IPS-11a (cell line): Measurements from ENCODE around the gene IL21R.

Source experiments
- H3K4me3 ChIP-seq: one replicate; pipeline ENCODE4 v1.5.1; 2013; ENCODE audit warnings: low read depth, low read length, control low read depth

Gene IL21R

DNA sequence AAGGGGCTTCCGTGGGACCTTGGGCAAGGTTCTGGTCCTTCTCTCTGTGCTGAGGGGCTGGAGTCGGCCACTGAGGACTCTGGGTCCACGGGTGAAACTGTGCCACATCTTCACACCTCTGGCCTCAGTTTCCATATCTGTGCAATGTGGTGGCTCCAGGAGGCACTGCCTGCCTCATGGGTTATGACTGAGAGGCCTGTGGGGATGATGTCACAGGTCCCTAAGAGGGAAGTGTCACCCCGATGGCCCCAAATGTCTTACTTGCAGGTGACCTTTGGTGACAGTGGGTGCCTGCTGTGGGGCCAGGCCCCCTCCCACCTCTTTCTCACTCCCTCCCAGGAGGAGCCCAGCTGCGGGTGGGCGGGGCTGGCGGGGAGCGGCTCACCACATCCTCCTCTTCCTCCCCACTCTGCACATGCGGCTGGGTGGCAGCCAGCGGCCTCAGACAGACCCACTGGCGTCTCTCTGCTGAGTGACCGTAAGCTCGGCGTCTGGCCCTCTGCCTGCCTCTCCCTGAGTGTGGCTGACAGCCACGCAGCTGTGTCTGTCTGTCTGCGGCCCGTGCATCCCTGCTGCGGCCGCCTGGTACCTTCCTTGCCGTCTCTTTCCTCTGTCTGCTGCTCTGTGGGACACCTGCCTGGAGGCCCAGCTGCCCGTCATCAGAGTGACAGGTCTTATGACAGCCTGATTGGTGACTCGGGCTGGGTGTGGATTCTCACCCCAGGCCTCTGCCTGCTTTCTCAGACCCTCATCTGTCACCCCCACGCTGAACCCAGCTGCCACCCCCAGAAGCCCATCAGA lies at the start of gene IL21R:
IL21R (plus strand) TSS at position 407 of the 801 bp plus-strand sequence. CDS start 27,898 bp downstream, outside the sequence.
- no peak within 1 kb of the TSS for H3K4me3 ChIP-seq

GRCh38 chr16:27353853-27354252 lies 48.1 kb upstream of the IL21R start:
- H3K4me3 ChIP-seq, result no peak overlapping the region

DNA sequence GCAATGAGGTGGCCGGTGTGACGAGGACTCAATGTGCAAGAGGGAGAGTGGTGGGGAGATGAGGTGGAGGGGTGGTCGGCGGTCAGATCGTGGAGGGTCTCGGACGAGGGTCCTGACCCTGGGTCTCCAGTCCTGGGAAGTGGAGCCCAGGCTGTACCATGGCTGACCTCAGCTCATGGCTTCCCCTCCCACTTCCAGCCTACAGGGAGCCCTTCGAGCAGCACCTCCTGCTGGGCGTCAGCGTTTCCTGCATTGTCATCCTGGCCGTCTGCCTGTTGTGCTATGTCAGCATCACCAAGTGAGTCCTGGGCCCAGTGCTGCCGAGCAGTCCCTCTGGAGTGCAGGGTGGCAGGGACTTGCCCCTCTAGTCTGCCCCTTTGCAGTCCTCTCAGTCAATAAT lies 46.4 kb upstream of the IL21R start:
- H3K4me3 ChIP-seq, result no peak overlapping the region

- no peak overlapping the region for H3K4me3 ChIP-seq
These were observed 45.2 kb upstream of the IL21R start for GRCh38 chr16:27356794-27357193.

GRCh38 chr16:27359051-27359450 lies 42.9 kb upstream of the IL21R start:
- H3K4me3 ChIP-seq, result no peak overlapping the region

DNA sequence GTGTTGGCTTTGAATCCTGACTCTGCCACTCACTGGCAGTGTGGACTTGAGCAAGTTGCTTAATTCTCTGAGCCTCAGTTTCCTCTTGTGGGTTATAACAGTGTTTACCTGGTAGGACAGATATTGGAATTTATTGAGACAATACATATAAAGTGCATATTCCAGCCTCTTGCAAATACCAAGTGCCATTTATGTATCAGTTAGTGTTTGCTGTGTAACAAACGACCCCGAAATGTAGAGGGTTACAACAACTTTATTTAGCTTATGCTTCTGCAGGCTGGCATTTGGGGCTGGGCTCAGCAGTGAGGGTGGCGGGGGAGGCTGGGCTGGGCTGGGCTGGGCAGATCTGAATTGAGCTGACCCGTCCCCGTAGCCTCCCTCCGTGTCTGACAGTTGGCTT lies 42.4 kb upstream of the IL21R start:
- no peak overlapping the region for H3K4me3 ChIP-seq

- H3K4me3 ChIP-seq, result no peak overlapping the region
These were observed 40.0 kb upstream of the IL21R start for GRCh38 chr16:27361987-27362386.

GRCh38 chr16:27362570-27363245 lies 39.3 kb upstream of the IL21R start:
- H3K4me3 ChIP-seq, result no peak overlapping the region

DNA sequence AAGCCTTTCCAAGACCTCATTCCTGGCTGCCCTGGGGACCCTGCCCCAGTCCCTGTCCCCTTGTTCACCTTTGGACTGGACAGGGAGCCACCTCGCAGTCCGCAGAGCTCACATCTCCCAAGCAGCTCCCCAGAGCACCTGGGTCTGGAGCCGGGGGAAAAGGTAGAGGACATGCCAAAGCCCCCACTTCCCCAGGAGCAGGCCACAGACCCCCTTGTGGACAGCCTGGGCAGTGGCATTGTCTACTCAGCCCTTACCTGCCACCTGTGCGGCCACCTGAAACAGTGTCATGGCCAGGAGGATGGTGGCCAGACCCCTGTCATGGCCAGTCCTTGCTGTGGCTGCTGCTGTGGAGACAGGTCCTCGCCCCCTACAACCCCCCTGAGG lies 38.7 kb upstream of the IL21R start:
- H3K4me3 ChIP-seq, result no peak overlapping the region

GRCh38 chr16:27363797-27364196 lies 38.2 kb upstream of the IL21R start:
- H3K4me3 ChIP-seq, result no peak overlapping the region

- H3K4me3 ChIP-seq, result no peak overlapping the region
These were observed 37.4 kb upstream of the IL21R start for GRCh38 chr16:27364493-27365141.

- no peak overlapping the region for H3K4me3 ChIP-seq
These were observed 36.6 kb upstream of the IL21R start for GRCh38 chr16:27365142-27366089.

GRCh38 chr16:27366687-27367460 lies 35.1 kb upstream of the IL21R start:
- H3K4me3 ChIP-seq, result no peak overlapping the region

GRCh38 chr16:27367461-27368357 lies 34.3 kb upstream of the IL21R start:
- H3K4me3 ChIP-seq, result no peak overlapping the region

DNA sequence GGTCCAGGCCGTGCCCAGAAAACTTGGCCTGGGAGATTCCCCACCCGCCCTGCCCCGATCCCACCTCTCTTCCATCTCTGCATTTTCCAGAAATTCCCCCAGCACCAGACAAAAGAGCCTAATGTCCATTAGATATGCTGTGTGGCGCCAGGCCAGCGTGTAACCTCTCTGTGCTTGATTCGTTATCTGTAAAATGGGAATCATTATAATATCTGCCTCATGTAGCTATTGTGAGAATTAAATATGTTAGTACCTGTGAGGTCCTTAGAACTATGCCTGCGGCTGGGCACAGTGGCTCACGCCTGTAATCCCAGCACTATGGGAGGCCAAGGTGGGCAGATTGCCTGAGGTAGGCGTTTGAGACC lies 33.6 kb upstream of the IL21R start:
- no peak overlapping the region for H3K4me3 ChIP-seq

DNA sequence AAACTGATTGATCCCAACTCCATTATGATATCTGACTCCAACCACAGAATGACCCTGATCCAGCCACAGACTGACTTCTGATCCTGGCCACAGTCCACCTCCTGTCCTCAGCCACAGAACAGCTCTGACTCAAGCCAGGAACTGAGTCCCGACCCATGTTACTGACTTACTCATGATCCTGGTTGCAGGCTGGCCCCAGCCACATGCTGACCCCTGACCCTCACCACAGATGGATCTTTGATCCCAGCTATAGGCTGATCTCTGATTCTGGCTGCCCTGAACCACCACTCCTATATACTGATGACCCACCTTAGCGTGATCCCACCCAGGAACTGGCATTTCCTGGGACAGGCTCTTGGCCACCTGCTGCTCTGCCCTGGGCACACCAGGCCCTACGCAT lies 32.2 kb upstream of the IL21R start:
- H3K4me3 ChIP-seq, result no peak overlapping the region

DNA sequence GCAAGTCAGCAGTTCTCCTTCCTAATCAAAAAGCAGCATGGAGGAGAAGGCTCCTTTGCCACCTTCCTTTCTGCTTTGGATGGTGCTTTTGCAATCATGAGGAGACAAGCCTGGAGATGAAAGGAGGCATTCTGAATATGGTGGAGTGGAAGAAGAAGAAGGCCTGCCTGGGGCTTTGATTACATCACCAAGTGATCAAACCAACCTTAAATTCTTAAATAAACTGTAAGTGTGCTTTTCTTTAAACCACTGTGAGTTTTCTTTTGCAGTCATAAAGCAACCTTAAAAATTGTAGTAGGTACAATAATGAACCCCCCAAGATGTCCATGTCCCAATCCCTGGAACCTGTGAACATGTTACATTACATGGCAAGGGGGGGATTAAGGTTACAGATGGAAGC lies 31.7 kb upstream of the IL21R start:
- no peak overlapping the region for H3K4me3 ChIP-seq

DNA sequence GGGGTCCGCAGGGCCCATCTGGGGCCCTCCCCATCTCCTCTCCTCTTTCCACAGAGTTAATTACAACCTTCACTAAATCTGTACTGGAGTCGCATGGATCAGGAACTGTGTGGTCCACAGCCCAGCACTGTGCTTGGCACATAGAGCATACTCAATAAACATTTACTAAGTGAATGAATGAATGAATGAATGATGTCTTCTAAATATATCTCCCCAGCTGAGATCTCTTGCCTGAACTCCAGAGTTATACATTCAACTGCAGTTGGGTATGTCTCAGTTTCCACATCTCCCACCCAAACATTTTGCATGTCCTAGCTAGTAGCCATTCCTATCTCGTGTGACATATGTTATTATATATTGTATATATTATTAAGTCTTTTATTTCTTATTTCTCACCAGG lies 28.7 kb upstream of the IL21R start:
- no peak overlapping the region for H3K4me3 ChIP-seq

DNA sequence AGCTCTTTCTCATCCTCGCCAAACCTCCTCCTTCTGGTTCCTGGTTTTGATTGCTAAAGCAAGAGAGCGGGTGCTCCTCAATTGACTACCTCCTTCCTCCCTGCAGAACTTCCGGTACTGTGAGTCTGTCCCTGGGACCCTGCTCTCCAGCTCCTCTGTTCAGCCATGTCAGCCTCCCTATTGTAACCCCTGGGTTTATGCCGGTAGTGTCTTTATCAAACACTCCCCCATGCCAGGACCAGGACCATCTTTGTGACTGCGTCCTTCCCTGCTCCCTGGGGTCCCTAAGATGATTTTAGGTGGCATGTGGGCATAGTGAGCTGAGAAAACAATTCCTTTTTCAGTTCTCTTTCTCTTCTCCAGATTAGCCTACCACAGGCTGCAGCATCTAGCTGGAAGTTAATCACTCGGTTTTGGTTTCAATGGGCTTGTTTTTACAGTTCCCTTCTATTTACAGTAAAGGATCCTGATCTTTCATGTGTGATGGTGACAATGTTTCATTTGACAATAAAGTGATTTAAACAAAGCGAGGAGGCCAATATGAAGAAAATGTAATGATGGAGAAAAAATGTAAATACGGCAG lies 27.7 kb upstream of the IL21R start:
- H3K4me3 ChIP-seq, result no peak overlapping the region
